Esophagus squamous epithelium (tissue), 4 donors: ENCODE results near the gene RBKS.

ENCODE experiments used
- CTCF ChIP-seq, 6 experiments: fragments of 450-650 bp in 4 of 6; fragments of 200-600 bp in 2 of 6; sonication (generic) in 2 of 6; IDR thresholded peaks; one replicate each; pipeline ENCODE4 v1.5.1; 2016 to 2019; ENCODE audit warnings: antibody characterized with exemption in 6 of 6, mild to moderate bottlenecking in 4 of 6, moderate library complexity in 4 of 6
- POLR2A ChIP-seq, 4 donors: fragments of 450-650 bp; IDR thresholded peaks; one replicate each; pipeline ENCODE4 v1.6.1; 2017; ENCODE audit warnings: antibody characterized with exemption in 4 of 4, mild to moderate bottlenecking in 4 of 4, moderate library complexity in 3 of 4

- TF ChIP-seq CTCF (IDR thresholded peaks at IDR 0.05) (no peak), POLR2A (IDR thresholded peaks at IDR 0.05) (no peak)
Observed at GRCh38 chr2:27857417-27858172, 32.6 kb downstream of the RBKS start.
